Esophagus squamous epithelium (tissue), 4 donors: ENCODE data around the gene ATP8B4.

Source experiments
- POLR2A ChIP-seq, 4 donors: fragments of 450-650 bp; IDR thresholded peaks; one replicate each; pipeline ENCODE4 v1.6.1; 2017; ENCODE audit warnings: antibody characterized with exemption in 4 of 4, mild to moderate bottlenecking in 4 of 4, moderate library complexity in 3 of 4
- TF ChIP-seq, protein P1 (sequence below), 6 experiments: fragments of 450-650 bp in 4 of 6; fragments of 200-600 bp in 2 of 6; sonication (generic) in 2 of 6; IDR thresholded peaks; one replicate each; pipeline ENCODE4 v1.5.1; 2016 to 2019; ENCODE audit warnings: antibody characterized with exemption in 6 of 6, mild to moderate bottlenecking in 4 of 6, moderate library complexity in 4 of 6

- TF ChIP-seq, protein P1, sequence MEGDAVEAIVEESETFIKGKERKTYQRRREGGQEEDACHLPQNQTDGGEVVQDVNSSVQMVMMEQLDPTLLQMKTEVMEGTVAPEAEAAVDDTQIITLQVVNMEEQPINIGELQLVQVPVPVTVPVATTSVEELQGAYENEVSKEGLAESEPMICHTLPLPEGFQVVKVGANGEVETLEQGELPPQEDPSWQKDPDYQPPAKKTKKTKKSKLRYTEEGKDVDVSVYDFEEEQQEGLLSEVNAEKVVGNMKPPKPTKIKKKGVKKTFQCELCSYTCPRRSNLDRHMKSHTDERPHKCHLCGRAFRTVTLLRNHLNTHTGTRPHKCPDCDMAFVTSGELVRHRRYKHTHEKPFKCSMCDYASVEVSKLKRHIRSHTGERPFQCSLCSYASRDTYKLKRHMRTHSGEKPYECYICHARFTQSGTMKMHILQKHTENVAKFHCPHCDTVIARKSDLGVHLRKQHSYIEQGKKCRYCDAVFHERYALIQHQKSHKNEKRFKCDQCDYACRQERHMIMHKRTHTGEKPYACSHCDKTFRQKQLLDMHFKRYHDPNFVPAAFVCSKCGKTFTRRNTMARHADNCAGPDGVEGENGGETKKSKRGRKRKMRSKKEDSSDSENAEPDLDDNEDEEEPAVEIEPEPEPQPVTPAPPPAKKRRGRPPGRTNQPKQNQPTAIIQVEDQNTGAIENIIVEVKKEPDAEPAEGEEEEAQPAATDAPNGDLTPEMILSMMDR (IDR thresholded peaks at IDR 0.05), result no peak
- TF ChIP-seq POLR2A (IDR thresholded peaks at IDR 0.05), result no peak
Measured at GRCh38 chr15:50016951-50017350, 102.1 kb downstream of the ATP8B4 start.
